Astrocyte (in vitro differentiated cells and primary cell): ENCODE measurements around the gene RPS21.

Experiments used
- CTCF ChIP-seq: IDR thresholded peaks from 2 replicates; pipeline ENCODE4 v1.5.1; 2011; ENCODE audit warnings: low read depth, mild to moderate bottlenecking, inconsistent platforms, low read length, moderate library complexity; ENCODE audit not compliant: insufficient read depth
- EZH2 ChIP-seq: IDR thresholded peaks from 2 replicates; pipeline ENCODE4 v1.6.1; 2012; ENCODE audit warnings: mild to moderate bottlenecking, low read length, inconsistent platforms; ENCODE audit not compliant: insufficient read depth

- TF ChIP-seq CTCF (no peak), EZH2 (no peak)
Observed at GRCh38 chr20:62350629-62351422, 36.1 kb upstream of the RPS21 start.
